Measurements from ENCODE around the gene ZBTB5. TPM values are rescaled to one million over a fixed set of nuclear protein-coding genes. Genes with fewer than 3 reads are reported as not detected.

Gene ZBTB5
- total and polyA plus RNA-seq, 2 of the 8 experiments (the other 6 are each of a cell fraction or from before 2014, with no cell fraction given) = 13.3 to 14.5 TPM

GRCh38 chr9:37476930-37477329 is 11.7 kb upstream of the ZBTB5 start:
- no peak overlapping the region for H3K14ac ChIP-seq (ENCODE audit: insufficient read length)
- no peak overlapping the region for H2BK120ac ChIP-seq (replicated peaks; ENCODE audit: low read depth, low read length)
- H3K27ac ChIP-seq (ENCODE audit: low read depth, low read length) = no peak overlapping the region
- no peak overlapping the region for H3K18ac ChIP-seq (ENCODE audit: extremely low read depth, low read length)
- no peak overlapping the region for H2BK15ac ChIP-seq (ENCODE audit: low read length)
- peaks cover 13 to 15% of the 10 kb centered on the region in 2 experiments; a peak in 3 of 4 replicates for H3K9me3 ChIP-seq (ENCODE audit: insufficient read depth in 2 of 2, low read depth in 1 of 2, low read length in 1 of 2)
- DNase-seq (ENCODE audit: low read depth in 1 of 2, low spot score in 2 of 2) = no peak
- no peak overlapping the region for H2AFZ ChIP-seq (ENCODE audit: low read length)
- H4K5ac ChIP-seq (ENCODE audit: insufficient read length, low read depth, low read length) = no peak overlapping the region
- no peak overlapping the region for H2BK5ac ChIP-seq (ENCODE audit: low read depth, low read length)
- H3K56ac ChIP-seq (replicated peaks; ENCODE audit: insufficient read length, low read depth, low read length) = no peak overlapping the region
- POLR2A ChIA-PET (ENCODE audit: partially characterized antibody) = interaction anchor here (1.0 kb wide), 1 partner anchor 10 kb away, joined by 3 read pairs; no protein-coding TSS in a partner anchor
- H3K4ac ChIP-seq (replicated peaks; ENCODE audit: insufficient read length, low read depth, low read length) = no peak overlapping the region
- no peaks in the 10 kb centered on the region for H4K20me1 ChIP-seq (replicated peaks in 1 of 2; ENCODE audit: control insufficient read depth in 1 of 2, insufficient read depth in 2 of 2, low read length in 2 of 2)
- H4K91ac ChIP-seq (replicated peaks; ENCODE audit: insufficient read length, low read length) = no peak overlapping the region
- H3K79me2 ChIP-seq (ENCODE audit: control insufficient read depth in 1 of 2, insufficient read depth in 2 of 2, low read length in 2 of 2) = no peaks in the 10 kb centered on the region
- H3K79me1 ChIP-seq (ENCODE audit: low read depth, low read length) = no peaks in the 10 kb centered on the region
- H3K27me3 ChIP-seq (replicated peaks in 1 of 4; ENCODE audit: control insufficient read depth in 3 of 4, extremely low read depth in 1 of 4, insufficient read depth in 3 of 4, low read length in 3 of 4) = no peaks in the 10 kb centered on the region
- WGBS, 2 experiments (ENCODE audit: extremely low coverage in 1 of 2, insufficient coverage in 1 of 2, insufficient read length in 1 of 2, insufficient replicate concordance in 2 of 2, low coverage in 1 of 2, low lambda C conversion rate in 2 of 2, missing lambda C conversion rate in 1 of 2) = 98% methylated on average over 5 of the region's 11 CpGs; no CpG with 5 or more reads in 1 of the 2 experiments
- no peak overlapping the region for H2BK20ac ChIP-seq (ENCODE audit: low read length)
- no peak for TF ChIP-seq MAX (IDR thresholded peaks at IDR 0.05)
- no peak for TF ChIP-seq TEAD4 (IDR thresholded peaks at IDR 0.05; ENCODE audit: low read depth, low read length)
- TF ChIP-seq SIRT6 (IDR thresholded peaks at IDR 0.05; ENCODE audit: low read length) = no peak
- peak; percentile 32; the same call in 1 of the 2 replicates for TF ChIP-seq E2F6 (IDR thresholded peaks at IDR 0.05)
- H3K23ac ChIP-seq (ENCODE audit: insufficient read length) = no peak overlapping the region
- no peak overlapping the region for H3K4me3 ChIP-seq (ENCODE audit: extremely low read depth in 1 of 4, insufficient read depth in 2 of 4, low read depth in 3 of 4, low read length in 4 of 4)
- no peak overlapping the region for H2BK12ac ChIP-seq (ENCODE audit: low read depth, low read length)
- no peak overlapping the region for H3K4me2 ChIP-seq (ENCODE audit: insufficient read depth in 1 of 2, low read depth in 2 of 2, low read length in 2 of 2)
- H3K4me1 ChIP-seq (replicated peaks in 1 of 4; ENCODE audit: control insufficient read depth in 3 of 4, insufficient read depth in 4 of 4, low read length in 3 of 4) = peaks cover 0 to 4% (median 1%) of the 10 kb centered on the region in 4 experiments; a peak in 3 of 7 replicates
- no peak overlapping the region for H3K9ac ChIP-seq (replicated peaks in 1 of 4; ENCODE audit: extremely low read depth in 1 of 4, low read depth in 3 of 4, low read length in 3 of 4)
- no peak overlapping the region for H2AK5ac ChIP-seq (ENCODE audit: low read depth, low read length)
- no peak for FAIRE-seq
- H3K23me2 ChIP-seq (ENCODE audit: low read depth, low read length) = peaks cover 2% of the 10 kb centered on the region; the same call in 1 of the 2 replicates
- no peak overlapping the region; the same call in 1 of the 2 replicates for H4K8ac ChIP-seq (ENCODE audit: extremely low read depth, insufficient read depth, low read length)
- H3K36me3 ChIP-seq (ENCODE audit: control insufficient read depth in 2 of 4, insufficient read depth in 4 of 4, low read length in 3 of 4) = no peaks in the 10 kb centered on the region
- CTCF ChIA-PET (ENCODE audit: partially characterized antibody) = no interaction called here

Data from H1 (cell line).